Measurements from ENCODE around the gene TMEM140.

The TMEM140 gene

GRCh38 chr7:135175931-135176330 lies 28.1 kb downstream of the TMEM140 start:
- peaks cover 8% of the 10 kb centered on the region for H3K9me3 Mint-ChIP-seq
- peaks cover 18% of the 10 kb centered on the region for H3K4me1 Mint-ChIP-seq
- ATAC-seq (no peak), DNase-seq (no peak)
- no peak overlapping the region for H3K4me3 Mint-ChIP-seq
- H3K36me3 Mint-ChIP-seq (ENCODE audit: low read depth): peaks cover 8% of the 10 kb centered on the region
- no peak overlapping the region for H3K27ac Mint-ChIP-seq
- H3K27me3 Mint-ChIP-seq: no peaks in the 10 kb centered on the region

DNA sequence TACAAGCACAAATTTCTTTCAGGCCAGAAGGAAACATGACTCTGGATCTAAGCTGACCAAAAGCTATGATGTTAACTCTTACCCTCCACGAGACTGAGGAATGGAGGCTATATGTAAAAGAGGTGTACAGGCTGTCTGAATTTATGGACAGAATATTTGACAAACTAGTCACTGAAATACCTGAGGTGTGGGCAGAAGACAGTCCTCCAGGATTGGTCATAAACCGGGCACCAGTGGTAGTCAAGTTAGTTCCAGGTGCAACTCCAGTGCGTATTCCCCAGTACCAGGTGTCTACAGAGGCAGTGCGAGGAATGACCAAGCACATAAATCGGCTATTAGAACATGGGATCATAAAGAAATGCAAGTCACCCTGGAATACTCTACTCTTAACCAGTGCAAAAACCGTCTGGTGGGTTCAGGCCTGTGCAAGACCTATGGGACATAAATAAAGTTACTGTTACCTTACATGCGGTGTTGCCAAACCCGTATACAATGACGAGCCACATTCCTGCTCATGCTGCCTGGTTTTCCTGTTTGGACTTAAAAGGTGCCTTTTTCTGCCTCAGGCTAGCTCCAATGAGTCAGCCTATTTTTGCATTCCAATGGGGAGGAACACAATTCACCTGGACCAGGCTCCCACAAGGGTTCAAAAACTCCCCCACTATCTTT lies 29.3 kb downstream of the TMEM140 start:
- H3K27me3 Mint-ChIP-seq: no peaks in the 10 kb centered on the region
- H3K36me3 Mint-ChIP-seq (ENCODE audit: low read depth): peaks cover 20% of the 10 kb centered on the region

DNA sequence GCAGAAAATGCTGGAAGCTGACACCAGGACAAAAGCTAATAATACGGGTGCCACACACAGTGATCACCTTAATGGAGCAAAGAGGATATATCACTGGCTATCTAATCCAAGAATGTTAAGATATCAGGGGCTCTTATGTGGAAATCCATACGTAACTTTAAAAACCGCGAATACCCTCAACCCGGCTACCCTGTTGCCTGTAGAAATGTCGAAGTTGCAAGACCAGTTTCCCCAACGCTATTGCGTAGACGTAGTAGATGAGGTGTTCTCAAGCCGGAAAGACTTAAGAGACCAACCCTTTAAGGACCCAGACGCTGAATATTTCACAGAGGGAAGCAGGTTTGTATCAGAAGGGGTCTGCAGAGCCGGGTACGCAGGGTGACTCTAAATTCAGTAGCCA lies 30.5 kb downstream of the TMEM140 start:
- DNase-seq (no peak), ATAC-seq (no peak)
- Mint-ChIP-seq H3K27ac (no peak overlapping the region), H3K9me3 (peaks cover 25% of the 10 kb centered on the region), H3K4me1 (peaks cover 3% of the 10 kb centered on the region), H3K4me3 (no peak overlapping the region), H3K27me3 (no peaks in the 10 kb centered on the region), H3K36me3 (ENCODE audit: low read depth) (peaks cover 32% of the 10 kb centered on the region)

More for the DNA sequence above, 29.3 kb downstream of the TMEM140 start:
- Mint-ChIP-seq H3K4me1 (peaks cover 7% of the 10 kb centered on the region), H3K4me3 (no peak overlapping the region), H3K27ac (no peak overlapping the region), H3K9me3 (peaks cover 18% of the 10 kb centered on the region)
- ATAC-seq: no peak
- no peak for DNase-seq

- H3K27me3 Mint-ChIP-seq: no peaks in the 10 kb centered on the region
- ATAC-seq (no peak), DNase-seq (no peak)
- H3K4me3 Mint-ChIP-seq: no peak overlapping the region
- peaks cover 3% of the 10 kb centered on the region for H3K4me1 Mint-ChIP-seq
- no peak overlapping the region for H3K27ac Mint-ChIP-seq
- peaks cover 43% of the 10 kb centered on the region for H3K36me3 Mint-ChIP-seq (ENCODE audit: low read depth)
- peaks cover 31% of the 10 kb centered on the region for H3K9me3 Mint-ChIP-seq
Observed at GRCh38 chr7:135179321-135179925, 31.6 kb downstream of the TMEM140 start.

- H3K9me3 Mint-ChIP-seq: peaks cover 31% of the 10 kb centered on the region
- H3K27me3 Mint-ChIP-seq: no peaks in the 10 kb centered on the region
- H3K4me3 Mint-ChIP-seq: no peak overlapping the region
- no peak overlapping the region for H3K27ac Mint-ChIP-seq
- peaks cover 3% of the 10 kb centered on the region for H3K4me1 Mint-ChIP-seq
- ATAC-seq (peak; percentile 55), DNase-seq (no peak)
- peaks cover 48% of the 10 kb centered on the region for H3K36me3 Mint-ChIP-seq (ENCODE audit: low read depth)
Observed at GRCh38 chr7:135180122-135180521, 32.2 kb downstream of the TMEM140 start.

- Mint-ChIP-seq H3K4me1 (peaks cover 3% of the 10 kb centered on the region), H3K4me3 (no peak overlapping the region), H3K27ac (no peak overlapping the region), H3K36me3 (ENCODE audit: low read depth) (peaks cover 58% of the 10 kb centered on the region), H3K9me3 (peaks cover 31% of the 10 kb centered on the region), H3K27me3 (no peaks in the 10 kb centered on the region)
- ATAC-seq (no peak), DNase-seq (no peak)
Observed at GRCh38 chr7:135181261-135181928, 33.5 kb downstream of the TMEM140 start.

- Mint-ChIP-seq H3K27ac (no peak overlapping the region), H3K36me3 (ENCODE audit: low read depth) (peaks cover 63% of the 10 kb centered on the region), H3K9me3 (peaks cover 31% of the 10 kb centered on the region), H3K27me3 (no peaks in the 10 kb centered on the region), H3K4me3 (no peak overlapping the region), H3K4me1 (peaks cover 10% of the 10 kb centered on the region)
- no peak for ATAC-seq
- no peak for DNase-seq
Observed at GRCh38 chr7:135181929-135182678, 34.2 kb downstream of the TMEM140 start.

DNA sequence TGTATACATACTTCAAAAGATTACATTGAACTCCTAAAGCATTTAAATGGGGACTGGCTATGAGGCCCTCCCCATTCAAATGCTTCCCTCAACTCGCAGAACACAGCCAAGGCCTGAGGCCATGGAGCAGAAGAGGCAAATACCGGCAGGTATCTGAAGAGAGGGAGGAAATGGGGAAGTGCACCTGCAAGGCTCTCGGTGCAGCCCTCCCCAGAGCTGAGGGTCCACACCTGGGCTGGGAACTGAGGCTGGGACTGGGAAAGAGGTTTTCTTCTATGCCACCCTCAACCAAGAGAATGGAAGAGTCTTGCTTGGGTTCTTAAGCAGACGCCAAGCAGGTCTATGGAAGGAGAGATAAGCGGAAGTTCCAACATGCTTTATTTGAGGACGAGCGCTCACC lies 35.6 kb downstream of the TMEM140 start:
- no peak for ATAC-seq
- no peak overlapping the region for H3K4me3 Mint-ChIP-seq
- DNase-seq: no peak
- no peak overlapping the region for H3K27ac Mint-ChIP-seq
- H3K9me3 Mint-ChIP-seq: peaks cover 31% of the 10 kb centered on the region
- peaks cover 71% of the 10 kb centered on the region for H3K36me3 Mint-ChIP-seq (ENCODE audit: low read depth)
- no peaks in the 10 kb centered on the region for H3K27me3 Mint-ChIP-seq
- peaks cover 10% of the 10 kb centered on the region for H3K4me1 Mint-ChIP-seq

DNA sequence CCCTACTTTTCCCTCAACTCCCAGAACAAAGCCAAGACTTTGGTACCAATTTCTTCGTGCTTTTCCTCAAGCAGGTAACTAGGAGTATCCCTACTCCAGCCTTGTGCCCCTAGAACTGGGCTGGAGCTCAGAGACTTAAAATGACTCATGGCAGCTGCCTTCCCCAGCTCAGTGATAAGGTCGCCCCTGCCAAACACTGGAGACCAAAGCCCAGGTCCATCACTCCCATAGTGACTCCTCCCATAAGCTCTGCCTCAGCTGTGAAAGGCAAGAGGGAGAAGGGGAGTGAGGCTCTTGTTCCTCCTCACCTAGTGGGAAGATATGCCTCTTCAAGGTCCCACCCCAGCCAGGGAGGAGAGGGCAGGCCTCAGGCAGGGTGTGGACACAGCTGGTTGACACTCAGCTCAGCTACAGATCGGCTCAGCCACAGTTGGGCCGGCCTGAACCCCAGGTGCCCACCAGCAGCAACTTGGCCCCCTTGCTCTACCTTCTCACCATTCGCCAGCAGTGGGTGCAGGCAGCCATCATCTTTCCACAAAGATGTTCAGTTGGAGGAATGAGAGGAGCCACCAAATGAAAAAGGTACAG lies 36.5 kb downstream of the TMEM140 start:
- H3K36me3 Mint-ChIP-seq (ENCODE audit: low read depth): peaks cover 76% of the 10 kb centered on the region
- H3K27me3 Mint-ChIP-seq: no peaks in the 10 kb centered on the region
- H3K4me3 Mint-ChIP-seq: no peak overlapping the region
- peaks cover 31% of the 10 kb centered on the region for H3K9me3 Mint-ChIP-seq
- ATAC-seq: no peak
- H3K4me1 Mint-ChIP-seq: peaks cover 10% of the 10 kb centered on the region
- H3K27ac Mint-ChIP-seq: no peak overlapping the region
- DNase-seq: no peak

- H3K9me3 Mint-ChIP-seq: peaks cover 24% of the 10 kb centered on the region
Observed at GRCh38 chr7:135185471-135186260, 37.8 kb downstream of the TMEM140 start.

GRCh38 chr7:135186261-135186540 lies 38.3 kb downstream of the TMEM140 start:
- Mint-ChIP-seq H3K27ac (no peak overlapping the region), H3K4me1 (peaks cover 7% of the 10 kb centered on the region), H3K4me3 (no peak overlapping the region), H3K36me3 (ENCODE audit: low read depth) (peaks cover 77% of the 10 kb centered on the region), H3K27me3 (no peaks in the 10 kb centered on the region), H3K9me3 (peaks cover 21% of the 10 kb centered on the region)
- no peak for ATAC-seq
- no peak for DNase-seq

More at GRCh38 chr7:135185471-135186260, 37.8 kb downstream of the TMEM140 start:
- H3K36me3 Mint-ChIP-seq (ENCODE audit: low read depth): peaks cover 77% of the 10 kb centered on the region
- no peaks in the 10 kb centered on the region for H3K27me3 Mint-ChIP-seq
- H3K4me3 Mint-ChIP-seq: no peak overlapping the region
- ATAC-seq (no peak), DNase-seq (no peak)
- H3K4me1 Mint-ChIP-seq: peaks cover 7% of the 10 kb centered on the region
- no peak overlapping the region for H3K27ac Mint-ChIP-seq

DNA sequence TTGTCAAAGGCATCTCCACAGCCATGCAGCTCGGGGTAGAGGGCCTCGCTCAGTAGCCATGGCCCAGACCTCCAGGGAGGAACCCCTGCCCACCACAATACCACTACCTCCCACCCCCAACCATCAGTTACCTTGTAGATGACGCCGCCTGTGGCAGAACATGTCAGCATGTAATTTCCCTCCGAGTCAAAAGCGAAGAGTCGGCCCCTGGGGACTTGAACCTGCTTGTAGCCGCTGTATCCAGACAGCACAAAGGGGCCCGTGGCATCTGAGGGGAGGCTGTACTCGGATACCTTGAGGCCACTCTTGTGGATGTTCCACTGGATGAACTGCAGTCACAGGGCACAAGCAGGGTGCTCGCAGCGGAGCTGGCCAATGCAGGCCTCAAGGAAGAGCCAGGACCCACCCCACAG lies 39.0 kb downstream of the TMEM140 start:
- Mint-ChIP-seq H3K4me1 (peaks cover 7% of the 10 kb centered on the region), H3K9me3 (peaks cover 15% of the 10 kb centered on the region), H3K36me3 (ENCODE audit: low read depth) (peaks cover 75% of the 10 kb centered on the region), H3K4me3 (no peak overlapping the region), H3K27ac (peak overlapping the region; percentile 31), H3K27me3 (no peaks in the 10 kb centered on the region)
- ATAC-seq: peak; percentile 82
- peak; percentile 42 for DNase-seq

GRCh38 chr7:135188298-135188984 lies 40.6 kb downstream of the TMEM140 start:
- H3K27me3 Mint-ChIP-seq: no peaks in the 10 kb centered on the region
- DNase-seq (no peak), ATAC-seq (no peak)
- peaks cover 8% of the 10 kb centered on the region for H3K4me1 Mint-ChIP-seq
- peaks cover 5% of the 10 kb centered on the region for H3K9me3 Mint-ChIP-seq
- H3K27ac Mint-ChIP-seq: no peak overlapping the region
- H3K4me3 Mint-ChIP-seq: no peak overlapping the region
- peaks cover 70% of the 10 kb centered on the region for H3K36me3 Mint-ChIP-seq (ENCODE audit: low read depth)
